Ascending aorta (tissue), 2 donors: Measurements from ENCODE around the gene C1orf21. TPM values are rescaled to one million over a fixed set of nuclear protein-coding genes. Genes with fewer than 3 reads are reported as not detected.

Experiments used
- DNase-seq, 2 donors: peaks; one replicate each; pipeline ENCODE4 v3.0.0-alpha.2; 2019; ENCODE audit warnings: low spot score in 2 of 2
- H3K27ac ChIP-seq, 2 donors: fragments of 200-600 bp; sonication (generic); one replicate each; pipeline ENCODE4 v1.5.1; 2016 to 2017; ENCODE audit warnings: mild to moderate bottlenecking in 1 of 2
- H3K27me3 ChIP-seq: fragments of 200-600 bp; sonication (generic); one replicate; pipeline ENCODE4 v1.5.1; 2017
- H3K36me3 ChIP-seq, 2 donors: fragments of 200-600 bp; sonication (generic); one replicate each; pipeline ENCODE4 v1.5.1; 2016
- H3K4me1 ChIP-seq, 2 donors: fragments of 200-600 bp; sonication (generic); one replicate each; pipeline ENCODE4 v1.5.1; 2016 to 2017; ENCODE audit warnings: mild to moderate bottlenecking in 1 of 2
- H3K4me3 ChIP-seq, 2 donors: fragments of 200-600 bp; sonication (generic); one replicate each; pipeline ENCODE4 v1.5.1; 2016 to 2017; ENCODE audit warnings: mild to moderate bottlenecking in 1 of 2
- H3K9me3 ChIP-seq, 2 donors: fragments of 200-600 bp; sonication (generic); one replicate each; pipeline ENCODE4 v1.5.1; 2016
- CTCF ChIP-seq, 3 experiments: fragments of 200-600 bp in 2 of 3; fragments of 450-650 bp in 1 of 3; sonication (generic) in 2 of 3; IDR thresholded peaks; one replicate each; pipeline ENCODE4 v1.5.1; 2016 to 2019; ENCODE audit warnings: antibody characterized with exemption in 3 of 3, mild to moderate bottlenecking in 1 of 3, moderate library complexity in 1 of 3
- intact Hi-C: fragments of 100-400 bp; cut with DNase I; formaldehyde crosslinking; loops from one replicate; pipeline ENCODE4 v1.15.1; 2023
- total RNA-seq: library from RNA; depleted of rRNA; stranded (reverse); fragments of >200 nt; gene quantifications from one replicate; pipeline ENCODE4 v1.1.0, GENCODE V29; 2016

The C1orf21 gene
- total RNA-seq, 1 donor from 2014 or later = 21.8 TPM

DNA sequence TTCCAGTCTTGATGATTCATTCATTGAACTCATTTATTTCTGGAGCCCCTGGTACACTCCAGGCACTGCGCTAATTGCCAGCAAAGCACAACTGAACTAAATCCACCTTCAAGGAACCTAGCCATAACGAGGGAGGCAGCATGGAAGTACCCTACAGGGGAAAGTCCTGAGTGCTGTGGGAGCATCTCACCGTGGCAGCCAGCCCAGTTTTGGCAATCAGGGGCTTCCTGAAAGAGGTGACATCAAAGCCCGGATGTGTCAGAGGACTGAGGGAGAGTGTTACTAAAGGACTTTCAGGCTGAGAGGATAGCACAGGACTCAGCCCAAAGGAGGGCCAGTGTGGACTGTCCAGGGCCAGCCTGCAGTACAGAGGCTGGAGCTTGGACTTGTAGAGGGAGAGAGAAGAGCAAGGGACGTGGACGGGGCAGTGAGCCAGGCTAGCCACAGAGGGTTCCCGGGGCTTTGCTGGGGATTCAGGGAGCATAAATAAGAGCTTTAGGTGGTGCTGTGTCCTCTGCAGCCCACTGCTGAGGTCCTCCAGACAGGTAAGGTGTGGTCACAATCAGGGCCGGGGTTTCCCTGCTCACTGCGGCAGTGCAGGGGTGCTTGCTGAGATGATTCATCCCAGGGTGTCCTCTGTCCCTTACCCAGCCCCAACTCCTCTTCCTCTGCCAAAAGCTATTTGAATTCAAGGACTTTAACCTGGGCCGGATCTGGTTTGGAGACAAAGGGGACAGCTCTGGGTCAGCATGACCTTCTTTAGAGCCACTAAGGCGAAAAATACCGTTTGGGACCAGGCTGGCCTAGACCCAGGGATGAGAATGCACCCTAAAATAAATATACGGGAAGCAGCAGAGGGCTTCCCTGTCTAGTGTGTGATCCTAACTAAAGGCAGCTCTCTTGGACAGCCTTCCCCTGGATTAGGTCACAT, 239.5 kb downstream of the C1orf21 start:
- Histone ChIP-seq H3K4me1 (peaks cover 0 to 16% of the 10 kb centered on the region in 2 donors), H3K9me3 (no peaks in the 10 kb centered on the region), H3K27ac (peak overlapping the region in 1 of 2 donors; percentile 11), H3K27me3 (no peaks in the 10 kb centered on the region), H3K36me3 (no peaks in the 10 kb centered on the region), H3K4me3 (no peak overlapping the region)
- intact Hi-C loops = no loop called here
- no peak for TF ChIP-seq CTCF (IDR thresholded peaks at IDR 0.05)
- DNase-seq = peak in 1 of 2 donors; percentile 65

GRCh38 chr1:184627007-184627341, 240.1 kb downstream of the C1orf21 start:
- H3K36me3 ChIP-seq = no peaks in the 10 kb centered on the region
- H3K4me1 ChIP-seq = peaks cover 0 to 10% of the 10 kb centered on the region in 2 donors
- no peak overlapping the region for H3K27ac ChIP-seq
- DNase-seq = no peak
- no peak overlapping the region for H3K4me3 ChIP-seq
- intact Hi-C loops = no loop called here
- no peaks in the 10 kb centered on the region for H3K9me3 ChIP-seq
- TF ChIP-seq CTCF (IDR thresholded peaks at IDR 0.05) = no peak
- H3K27me3 ChIP-seq = no peaks in the 10 kb centered on the region

DNA sequence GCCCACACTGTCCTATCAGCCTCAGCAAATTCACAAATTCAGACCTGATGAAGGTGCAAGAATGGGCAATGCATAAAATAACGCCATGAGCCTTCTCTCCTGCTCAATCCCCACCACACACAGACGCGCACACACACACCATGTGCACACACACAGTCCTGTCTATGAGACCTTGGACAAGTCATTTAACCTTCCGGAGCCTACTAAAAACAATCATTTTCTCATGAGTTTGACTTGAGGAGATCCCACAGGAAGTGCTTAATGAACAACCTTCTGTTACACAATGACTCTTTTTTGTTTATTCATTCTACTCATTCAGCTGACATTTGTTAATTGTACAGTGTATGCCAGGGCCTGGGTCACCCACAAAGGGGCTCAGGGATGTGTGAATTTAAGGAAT, 242.4 kb downstream of the C1orf21 start:
- Histone ChIP-seq H3K27me3 (no peaks in the 10 kb centered on the region), H3K9me3 (no peaks in the 10 kb centered on the region), H3K4me1 (no peaks in the 10 kb centered on the region), H3K27ac (no peak overlapping the region), H3K36me3 (no peaks in the 10 kb centered on the region), H3K4me3 (no peak overlapping the region)
- DNase-seq = peak in 1 of 2 donors; percentile 51
- intact Hi-C loops = no loop called here
- TF ChIP-seq CTCF (IDR thresholded peaks at IDR 0.05) = no peak

- intact Hi-C loops = no loop called here
- Histone ChIP-seq H3K4me1 (no peaks in the 10 kb centered on the region), H3K27ac (no peak overlapping the region), H3K36me3 (no peaks in the 10 kb centered on the region), H3K9me3 (no peaks in the 10 kb centered on the region), H3K4me3 (no peak overlapping the region), H3K27me3 (no peaks in the 10 kb centered on the region)
- TF ChIP-seq CTCF (IDR thresholded peaks at IDR 0.05) = no peak
- DNase-seq = peak in 1 of 2 donors; percentile 35
Observed at GRCh38 chr1:184630679-184631060, 243.8 kb downstream of the C1orf21 start.

- no peak for DNase-seq
- Histone ChIP-seq H3K4me3 (no peak overlapping the region), H3K27ac (no peak overlapping the region), H3K27me3 (no peaks in the 10 kb centered on the region), H3K9me3 (no peaks in the 10 kb centered on the region), H3K36me3 (no peaks in the 10 kb centered on the region), H3K4me1 (no peaks in the 10 kb centered on the region)
- no peak for TF ChIP-seq CTCF (IDR thresholded peaks at IDR 0.05)
- intact Hi-C loops = no loop called here
Observed at GRCh38 chr1:184632415-184633175, 245.8 kb downstream of the C1orf21 start.
